H1 (cell line): Measurements from ENCODE around the gene PAX5.

Experiments used
- ATF2 ChIP-seq: IDR thresholded peaks from 2 replicates; pipeline ENCODE4 v1.6.1; 2012; ENCODE audit warnings: low read length, inconsistent platforms
- CTCF ChIP-seq, 3 experiments: IDR thresholded peaks; 1 replicate in 2 of 3; 2 replicates in 1 of 3; pipeline versions ENCODE4 v1.5.1 to v1.6.1; 2011; ENCODE audit warnings: low read length in 3 of 3, mild to moderate bottlenecking in 3 of 3, inconsistent platforms in 2 of 3, low read depth in 1 of 3, moderate library complexity in 1 of 3; ENCODE audit not compliant: insufficient read depth in 1 of 3; ENCODE audit errors: control extremely low read depth in 1 of 3

GRCh38 chr9:36923025-36923625 lies 110.9 kb downstream of the PAX5 start:
- TF ChIP-seq ATF2 (no peak), CTCF (IDR thresholded peaks at IDR 0.05; ENCODE audit: control extremely low read depth in 1 of 3, insufficient read depth in 1 of 3, low read depth in 1 of 3, low read length in 3 of 3) (no peak)
